C4-2B (cell line): ENCODE measurements around the gene DSCAM.

Experiments
- ZFX ChIP-seq: fragments of 450-650 bp; IDR thresholded peaks from 2 replicates; pipeline ENCODE4 v1.6.1; 2017
- TF ChIP-seq, protein P1 (sequence below): fragments of 450-650 bp; conservative IDR thresholded peaks from 2 replicates; pipeline ENCODE4 v1.5.1; 2017; ENCODE audit warnings: mild to moderate bottlenecking

DNA sequence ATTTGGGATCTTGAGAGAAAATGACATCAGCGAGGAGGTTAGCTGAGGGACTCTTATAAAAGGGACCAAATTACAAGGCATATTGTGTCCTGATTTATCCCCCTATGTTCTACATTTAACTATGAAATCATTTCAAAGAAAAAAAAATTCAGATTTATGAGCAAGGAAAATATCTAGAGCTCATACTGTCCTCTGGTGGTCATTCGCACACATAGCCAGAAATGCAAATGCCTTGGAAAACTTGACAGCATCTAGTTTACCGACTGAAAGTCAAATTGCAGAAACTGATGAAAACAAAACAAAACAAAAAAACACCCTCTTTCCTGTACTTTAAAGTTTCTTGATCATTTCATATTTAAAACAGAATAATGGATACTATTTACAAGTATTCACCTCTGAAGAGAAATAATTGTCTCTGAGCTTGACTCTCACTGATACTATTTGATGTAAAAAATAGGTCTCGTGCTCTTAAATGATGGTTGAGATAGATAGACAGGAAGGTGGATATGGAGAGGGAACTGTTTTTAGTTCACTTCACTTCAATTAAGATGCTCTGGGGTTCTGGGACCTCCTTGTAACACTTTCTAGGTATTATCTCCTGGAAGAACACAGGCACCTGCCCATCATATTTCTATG, 725.9 kb downstream of the DSCAM start:
- TF ChIP-seq, protein P1, sequence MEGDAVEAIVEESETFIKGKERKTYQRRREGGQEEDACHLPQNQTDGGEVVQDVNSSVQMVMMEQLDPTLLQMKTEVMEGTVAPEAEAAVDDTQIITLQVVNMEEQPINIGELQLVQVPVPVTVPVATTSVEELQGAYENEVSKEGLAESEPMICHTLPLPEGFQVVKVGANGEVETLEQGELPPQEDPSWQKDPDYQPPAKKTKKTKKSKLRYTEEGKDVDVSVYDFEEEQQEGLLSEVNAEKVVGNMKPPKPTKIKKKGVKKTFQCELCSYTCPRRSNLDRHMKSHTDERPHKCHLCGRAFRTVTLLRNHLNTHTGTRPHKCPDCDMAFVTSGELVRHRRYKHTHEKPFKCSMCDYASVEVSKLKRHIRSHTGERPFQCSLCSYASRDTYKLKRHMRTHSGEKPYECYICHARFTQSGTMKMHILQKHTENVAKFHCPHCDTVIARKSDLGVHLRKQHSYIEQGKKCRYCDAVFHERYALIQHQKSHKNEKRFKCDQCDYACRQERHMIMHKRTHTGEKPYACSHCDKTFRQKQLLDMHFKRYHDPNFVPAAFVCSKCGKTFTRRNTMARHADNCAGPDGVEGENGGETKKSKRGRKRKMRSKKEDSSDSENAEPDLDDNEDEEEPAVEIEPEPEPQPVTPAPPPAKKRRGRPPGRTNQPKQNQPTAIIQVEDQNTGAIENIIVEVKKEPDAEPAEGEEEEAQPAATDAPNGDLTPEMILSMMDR = peak; percentile 94
- no peak for TF ChIP-seq ZFX
